ENCODE measurements around the gene C1orf174.

C1orf174 gene

DNA sequence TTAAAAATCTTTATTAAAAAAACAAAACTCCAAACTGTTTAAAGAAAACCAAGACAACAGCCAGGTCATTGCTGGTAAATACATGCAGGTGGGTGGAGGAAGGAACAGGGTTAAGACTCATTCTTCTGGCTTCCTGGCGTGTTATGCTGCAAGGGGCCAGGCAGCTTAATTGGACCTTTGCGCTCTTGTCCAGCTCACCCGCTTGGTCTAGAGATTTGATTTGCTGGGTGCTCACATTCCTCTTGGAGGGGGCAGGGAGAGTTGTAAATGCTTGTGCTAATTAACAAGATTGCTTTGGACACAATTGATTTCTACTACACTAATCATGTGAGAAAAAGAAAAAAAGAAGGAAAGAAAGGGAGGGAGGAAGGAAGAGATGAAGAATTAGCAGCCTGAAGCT is 53.5 kb downstream of the C1orf174 start:
- no peak overlapping the region for H3K4me3 Mint-ChIP-seq
- peaks cover 0 to 7% of the 10 kb centered on the region in 2 donors for H3K4me1 Mint-ChIP-seq
- no peaks in the 10 kb centered on the region for H3K27me3 Mint-ChIP-seq
- peaks cover 34 to 50% of the 10 kb centered on the region in 2 donors for H3K36me3 Mint-ChIP-seq
- ATAC-seq (replicated peaks) (no peak), DNase-seq (no peak)
- H3K27ac Mint-ChIP-seq: no peak overlapping the region
- H3K9me3 Mint-ChIP-seq: no peaks in the 10 kb centered on the region

DNA sequence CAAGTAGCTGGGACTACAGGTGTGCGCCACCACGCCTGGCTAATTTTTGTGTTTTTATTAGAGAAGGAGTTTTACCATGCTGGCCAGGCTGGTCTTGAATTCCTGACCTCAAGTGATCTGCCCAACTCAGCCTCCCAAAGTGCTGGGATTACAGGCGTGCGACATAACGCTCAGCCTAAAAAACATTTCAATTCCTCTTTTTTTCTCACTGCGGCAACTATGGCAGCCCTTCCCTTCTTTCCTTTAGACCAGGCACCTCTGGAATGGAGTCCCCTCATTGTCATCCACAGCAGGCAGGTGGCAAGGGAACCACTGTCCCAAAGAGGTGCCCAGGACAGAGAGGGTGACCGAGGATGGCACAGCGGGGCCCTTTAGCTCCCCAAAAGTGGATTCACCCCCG is 57.2 kb downstream of the C1orf174 start:
- Mint-ChIP-seq H3K27me3 (no peaks in the 10 kb centered on the region), H3K4me1 (peaks cover 0 to 7% of the 10 kb centered on the region in 2 donors), H3K4me3 (no peak overlapping the region), H3K9me3 (peaks cover 3 to 4% of the 10 kb centered on the region in 2 donors), H3K36me3 (peaks cover 53 to 63% of the 10 kb centered on the region in 2 donors), H3K27ac (no peak overlapping the region)
- DNase-seq: no peak
- no peak for ATAC-seq (replicated peaks)

DNA sequence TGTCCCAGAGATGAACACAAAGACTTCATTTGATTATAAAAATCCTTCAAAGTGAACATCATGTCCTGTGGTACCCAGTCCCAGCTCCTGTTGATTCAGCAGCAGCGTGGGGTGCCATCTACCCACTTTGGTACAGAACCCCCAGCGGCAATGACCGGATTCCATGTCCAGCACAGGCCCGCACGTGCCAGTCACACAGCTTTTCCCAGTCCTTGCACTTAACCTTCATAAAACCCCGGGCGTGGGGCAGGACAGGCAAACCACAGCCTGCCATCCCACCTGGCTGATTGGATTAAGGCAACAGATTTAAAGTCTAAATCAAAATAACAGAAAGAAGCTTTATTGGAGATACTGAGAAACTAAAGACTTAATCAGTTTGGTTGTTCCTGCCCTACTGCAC is 58.6 kb downstream of the C1orf174 start:
- no peak for DNase-seq
- Mint-ChIP-seq H3K27ac (peak overlapping the region; percentile 3), H3K36me3 (peaks cover 60 to 67% of the 10 kb centered on the region in 2 donors), H3K4me1 (peaks cover 0 to 7% of the 10 kb centered on the region in 2 donors), H3K4me3 (no peak overlapping the region), H3K9me3 (peaks cover 4 to 6% of the 10 kb centered on the region in 2 donors), H3K27me3 (no peaks in the 10 kb centered on the region)
- no peak for ATAC-seq (replicated peaks)

All from stimulated activated naive B cell treated with anti-CD40 and anti-IgM and Interleukin-4, amounts not matched to agents 10 μg/mL and 1 μg/mL and 100 μg/mL, for 72 hours (primary cell).